Ammon's horn (tissue), 1 donor: ENCODE measurements around the gene PIP5K1B.

Experiments used
- DNase-seq: peaks from one replicate; pipeline ENCODE4 v3.0.0-alpha.2; 2016; ENCODE audit warnings: low spot score

Gene PIP5K1B

GRCh38 chr9:68707801-68708488 lies 2.9 kb downstream of the PIP5K1B start:
- DNase-seq: no peak

GRCh38 chr9:68708513-68708912 lies 3.5 kb downstream of the PIP5K1B start:
- DNase-seq: no peak

- no peak for DNase-seq
These were observed 4.5 kb downstream of the PIP5K1B start for GRCh38 chr9:68709291-68710110.

GRCh38 chr9:68710111-68710471 lies 5.1 kb downstream of the PIP5K1B start:
- no peak for DNase-seq

- DNase-seq: no peak
These were observed 6.2 kb downstream of the PIP5K1B start for GRCh38 chr9:68711281-68711680.

- DNase-seq: no peak
These were observed 6.9 kb downstream of the PIP5K1B start for GRCh38 chr9:68711932-68712331.

GRCh38 chr9:68714416-68715180 lies 9.6 kb downstream of the PIP5K1B start:
- DNase-seq: no peak

GRCh38 chr9:68715181-68715456 lies 10.1 kb downstream of the PIP5K1B start:
- no peak for DNase-seq

GRCh38 chr9:68717552-68718443 lies 12.8 kb downstream of the PIP5K1B start:
- DNase-seq: no peak

GRCh38 chr9:68719847-68720246 lies 14.8 kb downstream of the PIP5K1B start:
- DNase-seq: no peak

- no peak for DNase-seq
These were observed 15.7 kb downstream of the PIP5K1B start for GRCh38 chr9:68720656-68721313.

- DNase-seq: no peak
These were observed 16.8 kb downstream of the PIP5K1B start for GRCh38 chr9:68721666-68722330.

- no peak for DNase-seq
These were observed 20.0 kb downstream of the PIP5K1B start for GRCh38 chr9:68725070-68725469.

- DNase-seq: no peak
These were observed 21.4 kb downstream of the PIP5K1B start for GRCh38 chr9:68726489-68726888.

GRCh38 chr9:68727636-68728035 lies 22.6 kb downstream of the PIP5K1B start:
- no peak for DNase-seq

- DNase-seq: no peak
These were observed 23.7 kb downstream of the PIP5K1B start for GRCh38 chr9:68728731-68729130.

- DNase-seq: no peak
These were observed 25.7 kb downstream of the PIP5K1B start for GRCh38 chr9:68730570-68731235.

GRCh38 chr9:68731857-68732256 lies 26.8 kb downstream of the PIP5K1B start:
- no peak for DNase-seq

GRCh38 chr9:68732405-68733020 lies 27.5 kb downstream of the PIP5K1B start:
- DNase-seq: no peak

- DNase-seq: no peak
These were observed 28.0 kb downstream of the PIP5K1B start for GRCh38 chr9:68733021-68733405.
